Testis (tissue), 2 donors: ENCODE data around the gene TBX10.

Experiments used
- POLR2A ChIP-seq: fragments of 450-650 bp; IDR thresholded peaks from one replicate; pipeline ENCODE4 v1.6.1; 2017; ENCODE audit warnings: antibody characterized with exemption, mild to moderate bottlenecking, moderate library complexity
- TF ChIP-seq, protein P1 (sequence below), 3 experiments: fragments of 450-650 bp in 2 of 3; fragments of 200-600 bp in 1 of 3; sonication (generic) in 1 of 3; IDR thresholded peaks; one replicate each; pipeline ENCODE4 v1.5.1; 2016 to 2019; ENCODE audit warnings: antibody characterized with exemption in 3 of 3, mild to moderate bottlenecking in 2 of 3, moderate library complexity in 1 of 3

DNA sequence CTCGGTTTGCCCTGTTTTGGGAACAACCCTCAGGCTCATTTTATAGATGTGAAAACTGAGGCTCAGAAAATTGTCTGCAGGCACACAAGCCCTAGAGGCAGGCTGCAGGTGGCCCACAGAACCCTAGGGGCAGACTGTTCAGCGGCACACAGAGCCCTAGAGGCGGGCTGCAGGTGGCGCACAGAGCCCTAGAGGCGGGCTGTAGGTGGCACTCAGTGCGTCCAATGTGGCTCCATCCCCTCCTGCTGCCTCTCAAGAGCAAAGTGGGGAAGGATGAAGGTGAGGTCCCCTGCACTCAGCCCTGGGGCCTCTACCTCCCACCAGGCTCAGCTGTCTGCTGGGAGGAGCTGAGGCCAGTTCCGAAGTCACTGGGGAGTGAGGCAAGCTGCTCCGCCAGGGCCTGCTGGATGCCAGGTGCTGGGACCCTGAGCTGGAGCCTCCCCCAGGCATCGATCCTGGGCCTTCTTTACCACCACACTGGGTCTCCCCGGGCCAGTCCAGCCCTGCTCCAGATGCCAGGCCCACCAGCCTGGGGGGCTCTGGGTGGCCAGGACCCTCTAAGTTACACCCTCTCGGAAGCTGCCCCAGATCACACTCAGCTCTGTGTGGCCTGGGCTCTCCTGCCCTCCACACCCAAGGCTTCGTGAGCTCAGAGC is 8.7 kb upstream of the TBX10 start:
- TF ChIP-seq, protein P1, sequence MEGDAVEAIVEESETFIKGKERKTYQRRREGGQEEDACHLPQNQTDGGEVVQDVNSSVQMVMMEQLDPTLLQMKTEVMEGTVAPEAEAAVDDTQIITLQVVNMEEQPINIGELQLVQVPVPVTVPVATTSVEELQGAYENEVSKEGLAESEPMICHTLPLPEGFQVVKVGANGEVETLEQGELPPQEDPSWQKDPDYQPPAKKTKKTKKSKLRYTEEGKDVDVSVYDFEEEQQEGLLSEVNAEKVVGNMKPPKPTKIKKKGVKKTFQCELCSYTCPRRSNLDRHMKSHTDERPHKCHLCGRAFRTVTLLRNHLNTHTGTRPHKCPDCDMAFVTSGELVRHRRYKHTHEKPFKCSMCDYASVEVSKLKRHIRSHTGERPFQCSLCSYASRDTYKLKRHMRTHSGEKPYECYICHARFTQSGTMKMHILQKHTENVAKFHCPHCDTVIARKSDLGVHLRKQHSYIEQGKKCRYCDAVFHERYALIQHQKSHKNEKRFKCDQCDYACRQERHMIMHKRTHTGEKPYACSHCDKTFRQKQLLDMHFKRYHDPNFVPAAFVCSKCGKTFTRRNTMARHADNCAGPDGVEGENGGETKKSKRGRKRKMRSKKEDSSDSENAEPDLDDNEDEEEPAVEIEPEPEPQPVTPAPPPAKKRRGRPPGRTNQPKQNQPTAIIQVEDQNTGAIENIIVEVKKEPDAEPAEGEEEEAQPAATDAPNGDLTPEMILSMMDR (IDR thresholded peaks at IDR 0.05): no peak
- TF ChIP-seq POLR2A: no peak
